GM06990 (cell line): ENCODE data around the gene COL6A1.

Experiments
- DNase-seq: peaks from one replicate; pipeline ENCODE4 v3.0.0-alpha.2; 2011; ENCODE audit not compliant: insufficient read length; ENCODE audit errors: extremely low read depth
- H3K27me3 ChIP-seq: replicated peaks from 2 replicates; pipeline ENCODE4 v1.6.0; 2011; ENCODE audit warnings: low read length; ENCODE audit not compliant: control insufficient read depth, insufficient read depth
- H3K36me3 ChIP-seq: 2 replicates; pipeline ENCODE4 v1.5.1; 2011; ENCODE audit warnings: low read length; ENCODE audit not compliant: control insufficient read depth, insufficient read depth
- H3K4me3 ChIP-seq: replicated peaks from 2 replicates; pipeline ENCODE4 v1.5.1; 2011; ENCODE audit warnings: low read depth, mild to moderate bottlenecking, control low read depth, low read length
- TF ChIP-seq, protein P1 (sequence below): IDR thresholded peaks from 2 replicates; pipeline ENCODE4 v1.5.1; 2011; ENCODE audit warnings: low read length, control low read depth, mild to moderate bottlenecking, inconsistent platforms; ENCODE audit not compliant: insufficient read depth, poor library complexity, severe bottlenecking

COL6A1 gene

DNA sequence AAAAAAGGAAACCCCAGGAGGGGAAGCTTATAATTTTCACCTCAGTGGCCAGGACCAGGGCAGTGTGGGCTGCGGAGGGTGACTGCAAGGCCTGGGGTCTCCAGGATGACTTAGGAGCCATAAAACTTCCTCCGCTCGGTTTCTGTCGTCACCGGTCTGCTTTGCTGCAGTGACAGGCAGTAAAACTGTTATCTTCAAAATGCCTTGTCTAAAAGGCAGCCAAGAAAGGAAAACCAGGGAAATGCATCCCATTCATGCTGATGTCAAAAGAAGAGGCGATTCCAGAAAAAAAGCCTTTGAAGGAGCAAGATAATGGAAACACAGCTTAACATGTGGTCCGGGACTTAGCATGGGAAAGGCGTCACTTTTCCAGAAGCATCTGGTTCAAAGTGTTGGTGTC is 42.0 kb downstream of the COL6A1 start:
- DNase-seq = no peak
- H3K36me3 ChIP-seq = no peaks in the 10 kb centered on the region
- TF ChIP-seq, protein P1, sequence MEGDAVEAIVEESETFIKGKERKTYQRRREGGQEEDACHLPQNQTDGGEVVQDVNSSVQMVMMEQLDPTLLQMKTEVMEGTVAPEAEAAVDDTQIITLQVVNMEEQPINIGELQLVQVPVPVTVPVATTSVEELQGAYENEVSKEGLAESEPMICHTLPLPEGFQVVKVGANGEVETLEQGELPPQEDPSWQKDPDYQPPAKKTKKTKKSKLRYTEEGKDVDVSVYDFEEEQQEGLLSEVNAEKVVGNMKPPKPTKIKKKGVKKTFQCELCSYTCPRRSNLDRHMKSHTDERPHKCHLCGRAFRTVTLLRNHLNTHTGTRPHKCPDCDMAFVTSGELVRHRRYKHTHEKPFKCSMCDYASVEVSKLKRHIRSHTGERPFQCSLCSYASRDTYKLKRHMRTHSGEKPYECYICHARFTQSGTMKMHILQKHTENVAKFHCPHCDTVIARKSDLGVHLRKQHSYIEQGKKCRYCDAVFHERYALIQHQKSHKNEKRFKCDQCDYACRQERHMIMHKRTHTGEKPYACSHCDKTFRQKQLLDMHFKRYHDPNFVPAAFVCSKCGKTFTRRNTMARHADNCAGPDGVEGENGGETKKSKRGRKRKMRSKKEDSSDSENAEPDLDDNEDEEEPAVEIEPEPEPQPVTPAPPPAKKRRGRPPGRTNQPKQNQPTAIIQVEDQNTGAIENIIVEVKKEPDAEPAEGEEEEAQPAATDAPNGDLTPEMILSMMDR = no peak
- no peak overlapping the region for H3K4me3 ChIP-seq
- H3K27me3 ChIP-seq = no peaks in the 10 kb centered on the region

DNA sequence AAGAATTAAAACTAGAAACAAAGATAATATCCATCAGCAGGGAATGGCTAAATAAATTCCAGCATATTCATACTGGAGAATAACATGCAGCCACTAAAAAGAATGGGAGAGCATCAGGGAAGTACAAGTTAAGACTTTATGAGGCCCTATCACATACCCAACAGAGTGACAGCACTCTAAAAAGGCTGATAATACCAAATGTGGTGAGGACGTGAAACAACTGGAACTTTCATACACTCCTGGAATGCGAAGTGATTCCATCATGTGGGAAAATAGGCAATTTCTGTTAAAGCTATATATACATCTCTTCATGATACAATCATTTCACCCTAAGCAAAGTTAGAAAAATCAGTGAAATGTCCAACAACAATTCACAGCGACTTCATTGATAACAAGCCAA is 42.6 kb downstream of the COL6A1 start:
- no peak overlapping the region for H3K4me3 ChIP-seq
- H3K27me3 ChIP-seq = no peaks in the 10 kb centered on the region
- H3K36me3 ChIP-seq = no peaks in the 10 kb centered on the region
- TF ChIP-seq, protein P1 = no peak
- DNase-seq = no peak

DNA sequence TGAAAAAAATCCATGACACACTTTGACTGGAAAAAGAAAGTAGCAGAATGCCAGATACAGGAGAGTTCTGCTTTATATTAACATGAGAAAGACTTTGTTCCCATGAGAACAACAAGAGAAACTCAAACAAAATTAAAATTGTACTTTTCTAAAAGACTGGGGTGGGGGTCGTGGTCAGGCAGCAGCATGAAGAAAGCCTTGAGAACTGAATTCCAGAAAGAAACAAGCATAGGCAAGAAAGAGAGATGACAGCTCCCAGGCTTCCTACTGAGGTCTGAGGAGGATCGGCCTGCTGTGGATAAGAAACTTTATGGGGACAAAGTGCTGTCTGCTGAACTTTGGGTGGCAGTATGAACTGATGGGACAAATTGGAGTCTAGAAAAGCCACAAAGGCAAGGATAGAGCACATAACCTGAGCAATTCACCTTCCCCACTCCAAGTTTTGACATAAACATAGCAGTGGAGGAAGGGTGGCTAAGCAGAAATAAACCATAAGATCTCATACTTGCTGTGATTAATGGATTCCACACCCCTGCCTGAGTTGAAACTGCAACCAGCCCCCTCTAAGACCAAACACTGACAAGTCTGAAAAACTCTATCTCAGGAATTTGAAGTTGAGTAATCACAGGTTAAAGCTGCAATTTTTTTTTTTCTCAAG is 43.7 kb downstream of the COL6A1 start:
- TF ChIP-seq, protein P1 = no peak
- Histone ChIP-seq H3K36me3 (no peaks in the 10 kb centered on the region), H3K4me3 (no peak overlapping the region), H3K27me3 (no peaks in the 10 kb centered on the region)
- no peak for DNase-seq

DNA sequence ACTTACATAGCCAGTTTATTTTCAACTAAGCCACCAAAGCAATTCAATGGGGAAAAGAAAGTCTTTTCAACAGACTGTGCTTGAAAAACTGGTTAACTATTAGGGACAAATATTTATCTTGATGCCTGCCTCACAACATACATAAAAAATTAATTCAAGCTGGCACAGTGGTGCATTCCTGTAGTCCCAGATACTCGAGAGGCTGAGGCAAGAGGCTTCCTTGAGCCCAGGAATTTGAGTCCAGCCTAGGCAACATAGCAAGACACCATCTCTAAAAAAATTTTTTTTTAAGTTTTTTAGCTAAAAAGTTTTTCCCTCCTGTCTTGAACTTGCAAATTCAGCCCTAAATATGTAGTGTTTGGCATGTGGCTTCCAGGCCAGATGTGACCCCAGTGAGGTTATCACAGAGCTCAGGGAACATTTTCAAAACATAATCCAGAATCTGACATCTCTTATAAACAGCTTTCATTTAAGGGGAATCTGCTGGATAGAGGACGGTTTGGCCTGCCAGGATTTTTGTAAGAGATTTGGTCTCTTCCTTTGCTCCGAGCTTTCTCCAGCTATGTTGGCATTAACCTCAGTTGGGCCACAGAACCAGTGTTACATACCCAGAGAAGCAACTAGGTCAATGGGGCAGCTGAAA is 46.4 kb downstream of the COL6A1 start:
- TF ChIP-seq, protein P1 = no peak
- H3K4me3 ChIP-seq = no peak overlapping the region
- H3K36me3 ChIP-seq = no peaks in the 10 kb centered on the region
- H3K27me3 ChIP-seq = no peaks in the 10 kb centered on the region
- no peak for DNase-seq

DNA sequence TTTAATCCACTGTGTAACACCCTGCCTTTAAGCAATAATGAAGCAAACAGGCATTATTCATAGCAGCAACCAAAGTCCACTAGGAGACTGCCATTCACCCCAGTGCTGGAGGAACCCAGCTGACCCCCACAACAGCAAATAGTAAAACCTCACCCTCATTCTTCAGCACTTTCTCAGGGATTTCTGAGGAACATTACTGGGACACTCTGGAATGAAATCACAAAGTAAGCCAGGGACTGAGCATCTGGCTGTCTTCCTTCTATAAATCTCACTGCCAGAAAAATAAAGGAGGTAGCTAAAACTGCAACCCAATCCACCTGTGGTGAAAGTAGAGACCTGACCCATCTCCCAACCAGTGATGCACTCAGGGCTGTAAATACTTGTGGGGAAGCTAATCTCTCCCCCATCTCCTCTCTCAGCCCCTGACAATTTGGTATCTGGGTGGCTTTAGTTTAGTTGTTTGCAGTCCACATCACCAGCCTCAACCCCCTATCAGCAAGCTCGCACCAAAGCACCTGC is 47.1 kb downstream of the COL6A1 start:
- H3K36me3 ChIP-seq = no peaks in the 10 kb centered on the region
- no peak for DNase-seq
- no peak overlapping the region for H3K4me3 ChIP-seq
- TF ChIP-seq, protein P1 = no peak
- no peaks in the 10 kb centered on the region for H3K27me3 ChIP-seq
